T1000 (cell line): ENCODE measurements around the gene KRT82.

Experiments
- DNase-seq: peaks from one replicate; lab custom pipeline; 2025; ENCODE audit warnings: mixed read lengths; lab: John Stamatoyannopoulos, UW

KRT82 gene

DNA sequence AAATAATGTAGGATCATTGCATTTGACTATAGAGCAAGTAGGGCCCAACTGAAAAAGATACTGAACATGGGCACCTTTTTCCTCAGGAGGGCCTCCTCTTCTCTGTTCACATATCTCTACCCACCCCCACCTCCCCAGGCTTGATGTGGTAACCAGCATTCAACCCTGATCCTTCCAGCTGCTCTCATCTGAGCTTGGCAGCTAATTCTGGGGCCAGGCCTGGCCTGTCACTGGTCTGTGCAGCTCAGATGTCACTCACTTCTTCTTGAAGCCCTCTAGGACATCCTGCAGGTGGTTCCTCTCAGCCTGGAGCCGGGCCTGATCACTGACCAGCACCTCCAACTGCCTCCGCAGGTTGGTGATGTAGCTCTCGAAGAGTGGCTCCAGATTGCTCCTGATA, 22.8 kb downstream of the KRT82 start:
- DNase-seq: no peak

DNA sequence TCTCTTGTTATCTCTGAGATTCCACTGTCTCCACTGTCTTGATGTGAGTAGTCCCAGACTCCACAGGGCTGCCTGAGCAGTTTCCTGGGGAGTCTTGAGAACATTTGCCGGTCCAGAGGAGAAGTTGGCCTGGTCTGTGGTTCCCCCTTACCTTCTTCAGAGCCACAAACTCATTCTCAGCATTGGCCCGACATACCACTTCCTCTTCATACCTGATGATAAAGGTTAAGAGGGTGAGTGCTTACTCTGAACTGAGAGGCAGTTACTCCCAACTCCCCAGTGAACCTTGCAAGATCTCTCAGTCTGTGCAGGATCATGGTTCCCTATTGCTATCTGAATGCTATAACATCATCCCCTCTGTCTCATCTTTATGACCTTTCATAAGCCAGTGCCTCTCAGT, 23.3 kb downstream of the KRT82 start:
- no peak for DNase-seq

DNA sequence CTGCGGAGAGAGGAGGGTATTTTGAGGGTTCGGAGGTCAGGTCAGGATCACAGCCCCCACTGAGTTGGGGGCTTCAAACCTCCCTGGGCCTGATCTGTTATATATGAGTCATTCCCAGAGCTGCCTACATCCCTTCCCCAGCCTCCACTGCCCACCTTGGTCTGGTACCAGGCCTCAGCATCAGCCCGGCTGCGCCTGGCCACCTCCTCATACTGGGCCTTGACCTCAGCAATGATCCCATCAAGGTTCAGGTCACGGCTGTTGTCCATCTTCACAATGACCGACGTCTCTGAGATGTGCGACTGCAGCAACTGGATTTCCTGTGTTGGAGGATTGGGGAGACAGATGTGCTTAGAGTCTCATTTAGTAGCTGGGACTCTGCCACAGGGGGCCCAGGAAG, 24.9 kb downstream of the KRT82 start:
- DNase-seq: no peak

DNA sequence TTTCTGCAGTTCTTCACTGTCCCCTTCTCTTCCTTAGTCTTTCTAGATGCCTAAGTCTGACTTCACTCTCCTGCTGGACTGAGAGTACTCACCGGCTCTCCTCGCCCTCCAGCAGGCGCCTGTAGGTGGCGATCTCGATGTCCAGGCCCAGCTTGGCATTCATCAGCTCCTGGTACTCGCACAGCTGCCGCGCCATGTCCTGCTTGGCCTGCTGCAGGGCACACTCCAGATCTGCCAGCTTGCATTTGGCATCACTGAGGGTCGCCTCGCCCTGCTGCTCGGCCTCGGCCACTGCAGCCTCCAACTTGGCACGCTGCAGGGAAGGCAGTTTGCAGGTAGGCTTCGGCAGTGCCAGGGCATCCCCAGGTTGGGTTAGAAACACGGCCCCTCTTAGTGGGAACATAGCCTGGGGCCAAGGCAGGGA, 25.9 kb downstream of the KRT82 start:
- no peak for DNase-seq

GRCh38 chr12:52379536-52379935, 26.6 kb downstream of the KRT82 start:
- DNase-seq: no peak

DNA sequence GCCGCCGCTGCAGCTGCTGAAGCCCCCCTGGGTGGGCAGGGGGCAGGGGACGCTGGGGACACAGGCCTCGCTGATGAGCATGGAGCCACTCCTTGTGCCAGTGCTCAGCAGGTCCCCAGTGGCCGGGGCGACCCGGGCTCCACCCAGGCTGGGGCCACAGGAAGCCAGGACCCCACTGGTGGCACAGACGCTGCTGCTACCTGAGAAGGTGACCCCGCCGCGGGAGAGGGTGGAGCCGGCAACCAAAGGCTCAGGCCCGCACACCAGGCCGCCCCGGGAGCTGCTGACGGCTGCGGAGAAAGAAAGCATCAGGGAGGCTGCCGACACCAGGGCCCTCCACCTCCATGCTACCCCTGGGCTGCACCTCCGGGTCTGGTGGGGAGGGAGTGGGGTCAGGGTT, 28.0 kb downstream of the KRT82 start:
- DNase-seq: no peak

- no peak for DNase-seq
These were observed 28.9 kb downstream of the KRT82 start for GRCh38 chr12:52377266-52377665.

GRCh38 chr12:52372216-52373154, 33.6 kb downstream of the KRT82 start:
- no peak for DNase-seq

DNA sequence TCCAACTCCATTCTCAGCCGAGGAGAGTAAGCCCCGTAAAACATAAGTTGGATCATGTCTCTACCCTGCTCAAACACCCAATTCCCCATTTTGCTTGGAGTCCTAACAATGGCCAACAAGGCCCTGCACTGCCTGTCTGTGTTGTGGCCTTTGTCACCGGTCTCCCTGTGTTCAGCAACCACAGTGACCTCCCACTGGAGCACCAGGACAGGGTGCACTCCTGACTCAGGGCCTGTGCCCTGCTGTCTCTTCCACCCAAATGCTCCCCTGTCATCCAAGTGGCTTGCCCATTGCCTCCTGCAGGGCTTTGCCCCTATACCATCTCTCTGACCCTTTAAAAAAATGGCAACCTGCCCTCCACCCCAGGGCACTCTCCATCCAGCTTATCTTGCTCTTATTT, 34.4 kb downstream of the KRT82 start:
- no peak for DNase-seq

DNA sequence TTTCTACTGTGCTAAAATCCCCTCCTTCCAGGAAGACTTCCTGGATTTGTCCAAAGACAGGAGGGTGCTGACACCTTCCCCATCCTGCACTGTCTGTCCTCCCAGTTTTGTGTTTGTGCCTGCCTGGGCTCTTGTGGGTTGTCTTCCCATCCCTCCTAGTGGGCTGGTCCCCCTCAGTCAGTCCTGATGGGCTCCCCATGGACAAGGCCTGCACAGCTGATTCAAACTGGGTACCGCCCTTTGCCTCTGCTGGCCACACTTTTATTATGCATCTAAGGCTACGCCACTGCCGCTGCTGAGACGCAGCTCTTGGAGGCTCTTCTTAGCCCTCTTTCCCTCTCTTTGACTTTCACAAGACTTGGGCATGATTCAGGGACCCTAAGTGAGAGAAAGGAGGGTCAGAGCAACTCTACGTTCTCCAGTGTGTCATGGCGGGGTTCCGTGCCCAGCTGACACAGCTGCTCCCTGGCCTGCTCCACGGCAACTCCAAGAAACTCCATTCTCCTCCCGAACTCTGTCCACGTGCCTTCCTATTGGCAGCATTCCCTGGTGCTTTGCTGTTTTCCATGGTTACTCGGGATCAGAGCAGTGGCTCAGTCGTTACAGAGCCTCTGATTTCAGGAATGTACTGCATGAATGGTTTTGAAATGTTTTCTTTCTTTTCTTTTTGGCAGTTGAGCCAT, 35.1 kb downstream of the KRT82 start:
- DNase-seq: no peak

GRCh38 chr12:52369809-52370208, 36.3 kb downstream of the KRT82 start:
- no peak for DNase-seq

- no peak for DNase-seq
These were observed 36.9 kb downstream of the KRT82 start for GRCh38 chr12:52369211-52369610.

- DNase-seq: no peak
These were observed 37.6 kb downstream of the KRT82 start for GRCh38 chr12:52368508-52368907.

- DNase-seq: no peak
These were observed 38.3 kb downstream of the KRT82 start for GRCh38 chr12:52367876-52368275.

DNA sequence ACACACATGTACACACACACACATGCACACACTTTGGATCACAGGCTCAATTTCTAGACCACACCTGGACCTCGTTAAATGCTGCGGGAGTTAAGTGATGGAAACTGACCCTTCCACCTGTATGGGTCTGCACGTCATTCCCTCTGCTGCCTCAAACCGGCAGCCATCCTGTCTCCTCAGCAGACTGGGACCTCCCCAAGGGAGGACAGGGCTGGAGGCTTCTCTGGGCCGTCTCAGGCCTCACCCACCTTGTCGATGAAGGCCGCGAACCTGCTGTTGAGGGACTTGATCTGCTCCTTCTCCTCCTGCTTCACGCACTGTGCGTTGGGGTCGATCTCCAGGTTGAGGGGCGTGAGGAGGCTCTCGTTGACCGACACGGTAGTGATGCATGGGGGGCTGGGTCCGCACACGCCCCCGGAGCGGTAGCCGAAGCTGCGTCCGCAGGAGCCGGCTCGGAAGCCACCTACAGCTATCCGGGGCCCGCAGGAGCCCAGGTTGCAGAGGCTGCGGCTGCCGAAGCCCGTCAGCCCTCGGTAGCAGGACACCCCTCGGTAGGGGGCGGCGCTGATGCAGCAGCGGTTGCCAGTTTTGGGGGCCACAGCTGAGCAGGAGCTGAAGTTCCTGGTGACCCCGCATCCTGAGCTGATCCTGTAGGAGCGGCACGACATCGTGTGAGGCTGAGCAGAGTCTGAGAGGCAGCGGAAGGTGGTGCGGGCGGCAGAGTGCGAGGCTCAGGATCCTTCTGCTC, 39.2 kb downstream of the KRT82 start, which contains the start of gene KRT85:
Gene KRT85, minus strand, starts transcription at position 744 of the 748 bp plus-strand sequence. Its CDS starts 76 bp downstream, at position 668.
- DNase-seq: no peak

- no peak for DNase-seq
These were observed 41.1 kb downstream of the KRT82 start for GRCh38 chr12:52364901-52365489.

GRCh38 chr12:52364061-52364460, 42.1 kb downstream of the KRT82 start:
- no peak for DNase-seq

DNA sequence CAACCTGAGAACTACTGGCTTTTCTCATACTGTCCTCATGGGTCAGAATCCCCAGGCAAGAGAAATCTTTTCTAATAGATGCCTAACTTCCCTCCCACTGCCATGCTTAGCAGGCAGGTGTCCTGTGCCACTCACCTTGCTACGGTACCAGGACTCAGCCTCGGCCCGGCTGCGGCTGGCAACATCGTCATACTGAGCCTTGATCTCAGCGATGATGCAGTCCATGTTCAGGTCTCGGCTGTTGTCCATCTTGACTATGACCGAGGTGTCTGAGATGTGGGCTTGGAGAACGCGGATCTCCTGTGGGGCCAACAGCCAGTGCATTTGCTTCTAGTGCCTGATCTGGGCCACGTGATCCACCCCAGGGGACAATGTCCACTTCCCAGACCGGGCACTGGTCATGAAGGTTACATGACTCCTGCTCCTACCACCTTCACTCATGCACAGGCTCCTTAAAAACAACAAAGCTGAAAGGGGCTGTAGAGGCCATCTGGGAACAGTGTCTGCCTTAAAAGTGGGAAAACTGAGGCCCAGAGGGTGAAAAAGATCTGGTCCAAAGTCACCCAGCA, 42.9 kb downstream of the KRT82 start:
- no peak for DNase-seq

- no peak for DNase-seq
These were observed 43.9 kb downstream of the KRT82 start for GRCh38 chr12:52362118-52362726.

GRCh38 chr12:52361553-52361952, 44.6 kb downstream of the KRT82 start:
- DNase-seq: no peak

- DNase-seq: no peak
These were observed 45.4 kb downstream of the KRT82 start for GRCh38 chr12:52360663-52361271.
